H1 (cell line): ENCODE results near the gene GRM8. TPM values are rescaled to one million over a fixed set of nuclear protein-coding genes. Genes with fewer than 3 reads are reported as not detected.

Experiments
- CTCF ChIA-PET: fragments of 300-600 bp; sonication (Branson Sonifier 250); formaldehyde crosslinking; loops from one replicate; lab custom pipeline; 2021; ENCODE audit not compliant: partially characterized antibody; lab: Charles Lee
- POLR2A ChIA-PET: fragments of 300-600 bp; sonication (Branson Sonifier 250); formaldehyde crosslinking; loops from one replicate; lab custom pipeline; 2021; ENCODE audit warnings: inconsistent platforms; ENCODE audit not compliant: partially characterized antibody; lab: Charles Lee
- DNase-seq, 2 experiments: peaks; one replicate each; pipeline versions ENCODE4 v3.0.0 to v3.0.0-alpha.2; 2010 to 2022; ENCODE audit warnings: low spot score in 2 of 2, low read depth in 1 of 2, mixed read lengths in 1 of 2
- FAIRE-seq: peaks from 2 replicates; lab custom pipeline; 2011; peaks lifted over from hg19 to GRCh38; lab: Jason Lieb, UNC
- H2AFZ ChIP-seq: 2 replicates; pipeline ENCODE4 v1.8.1; 2012; ENCODE audit warnings: low read length, inconsistent platforms
- H2AK5ac ChIP-seq: 2 replicates; pipeline ENCODE4 v1.6.1; 2013; ENCODE audit warnings: low read depth, low read length
- H2BK120ac ChIP-seq: replicated peaks from 2 replicates; pipeline ENCODE3; 2013; ENCODE audit warnings: low read depth, low read length, inconsistent platforms
- H2BK12ac ChIP-seq: 2 replicates; pipeline ENCODE4 v1.6.1; 2013; ENCODE audit warnings: low read depth, low read length
- H2BK15ac ChIP-seq: 2 replicates; pipeline ENCODE4 v1.6.1; 2013; ENCODE audit warnings: low read length
- H2BK20ac ChIP-seq: 2 replicates; pipeline ENCODE4 v1.6.1; 2013; ENCODE audit warnings: low read length
- H2BK5ac ChIP-seq: 2 replicates; pipeline ENCODE4 v1.6.1; 2013; ENCODE audit warnings: low read depth, low read length
- H3K14ac ChIP-seq: 2 replicates; pipeline ENCODE4 v1.6.1; 2013; ENCODE audit warnings: inconsistent platforms; ENCODE audit not compliant: insufficient read length
- H3K18ac ChIP-seq: 2 replicates; pipeline ENCODE4 v1.6.1; 2013; ENCODE audit warnings: low read length; ENCODE audit errors: extremely low read depth
- H3K23ac ChIP-seq: 2 replicates; pipeline ENCODE4 v1.6.1; 2013; ENCODE audit warnings: inconsistent platforms; ENCODE audit not compliant: insufficient read length
- H3K23me2 ChIP-seq: 2 replicates; pipeline ENCODE4 v1.6.1; 2013; ENCODE audit warnings: low read depth, low read length
- H3K27ac ChIP-seq: 2 replicates; pipeline ENCODE4 v1.6.1; 2011; ENCODE audit warnings: low read depth, low read length, inconsistent platforms
- H3K27me3 ChIP-seq, 4 experiments: replicated peaks in 1 of 4; 1 replicate in 1 of 4; 2 replicates in 3 of 4; pipeline versions ENCODE4 v1.6.1 to v1.8.1; 2011 to 2013; ENCODE audit warnings: low read length in 3 of 4, mild to moderate bottlenecking in 3 of 4, inconsistent platforms in 2 of 4, mixed read lengths in 2 of 4, moderate library complexity in 1 of 4; ENCODE audit not compliant: control insufficient read depth in 3 of 4, insufficient read depth in 3 of 4; ENCODE audit errors: extremely low read depth in 1 of 4
- H3K36me3 ChIP-seq, 4 experiments: 2 replicates each; pipeline versions ENCODE4 v1.6.1 to v1.8.1; 2011 to 2013; ENCODE audit warnings: mild to moderate bottlenecking in 4 of 4, low read length in 3 of 4, moderate library complexity in 2 of 4, control low read depth in 1 of 4, inconsistent platforms in 1 of 4; ENCODE audit not compliant: insufficient read depth in 4 of 4, control insufficient read depth in 2 of 4
- H3K4ac ChIP-seq: replicated peaks from 2 replicates; pipeline ENCODE3; 2013; ENCODE audit warnings: low read length, low read depth, mixed read lengths, inconsistent platforms; ENCODE audit not compliant: insufficient read length
- H3K4me1 ChIP-seq, 4 experiments: replicated peaks in 1 of 4; 1 replicate in 1 of 4; 2 replicates in 3 of 4; pipeline versions ENCODE4 v1.6.1 to v1.8.1; 2011 to 2013; ENCODE audit warnings: low read length in 3 of 4, inconsistent platforms in 2 of 4, mixed read lengths in 1 of 4; ENCODE audit not compliant: insufficient read depth in 4 of 4, control insufficient read depth in 3 of 4
- H3K4me2 ChIP-seq, 2 experiments: 2 replicates each; pipeline versions ENCODE4 v1.6.1 to v1.8.1; 2011 to 2013; ENCODE audit warnings: low read depth in 2 of 2, low read length in 2 of 2, control low read depth in 1 of 2, inconsistent platforms in 1 of 2, mild to moderate bottlenecking in 1 of 2; ENCODE audit not compliant: insufficient read depth in 1 of 2
- H3K4me3 ChIP-seq, 4 experiments: fragments of 200-600, 300-600 bp in 1 of 4; sonication (generic), shearing (Covaris generic), sonication (Bioruptor Twin) in 1 of 4; 2 replicates each; pipeline versions ENCODE4 v1.5.1 to v1.8.1; 2011 to 2016; ENCODE audit warnings: low read length in 4 of 4, low read depth in 3 of 4, control low read depth in 2 of 4, inconsistent platforms in 2 of 4, mild to moderate bottlenecking in 2 of 4, mixed read lengths in 1 of 4, moderate library complexity in 1 of 4; ENCODE audit not compliant: insufficient read depth in 2 of 4; ENCODE audit errors: extremely low read depth in 1 of 4
- H3K56ac ChIP-seq: replicated peaks from 2 replicates; pipeline ENCODE3; 2013; ENCODE audit warnings: low read depth, mild to moderate bottlenecking, mixed read lengths, low read length, inconsistent platforms; ENCODE audit not compliant: insufficient read length
- H3K79me1 ChIP-seq: 2 replicates; pipeline ENCODE4 v1.6.1; 2013; ENCODE audit warnings: low read depth, low read length, control low read depth
- H3K79me2 ChIP-seq, 2 experiments: 2 replicates each; pipeline versions ENCODE4 v1.6.1 to v1.8.1; 2012 to 2013; ENCODE audit warnings: low read length in 2 of 2, mild to moderate bottlenecking in 2 of 2, inconsistent platforms in 1 of 2; ENCODE audit not compliant: insufficient read depth in 2 of 2, control insufficient read depth in 1 of 2
- H3K9ac ChIP-seq, 4 experiments: replicated peaks in 1 of 4; 1 replicate in 1 of 4; 2 replicates in 3 of 4; pipeline versions ENCODE4 v1.6.1 to v1.8.1; 2011 to 2013; ENCODE audit warnings: low read depth in 3 of 4, low read length in 3 of 4, control low read depth in 2 of 4, mild to moderate bottlenecking in 2 of 4, moderate library complexity in 2 of 4, inconsistent platforms in 1 of 4; ENCODE audit errors: extremely low read depth in 1 of 4
- H3K9me3 ChIP-seq, 2 experiments: 2 replicates each; pipeline versions ENCODE4 v1.6.1 to v1.8.1; 2012 to 2013; ENCODE audit warnings: mild to moderate bottlenecking in 2 of 2, moderate library complexity in 2 of 2, control low read depth in 1 of 2, inconsistent platforms in 1 of 2, low read depth in 1 of 2, low read length in 1 of 2, mixed read lengths in 1 of 2; ENCODE audit not compliant: insufficient read depth in 2 of 2
- H4K20me1 ChIP-seq, 2 experiments: replicated peaks in 1 of 2; 2 replicates each; pipeline versions ENCODE3 to v1.8.1; 2011 to 2013; ENCODE audit warnings: inconsistent platforms in 2 of 2, low read length in 2 of 2, mild to moderate bottlenecking in 1 of 2; ENCODE audit not compliant: insufficient read depth in 2 of 2, control insufficient read depth in 1 of 2
- H4K5ac ChIP-seq: 2 replicates; pipeline ENCODE4 v1.6.1; 2013; ENCODE audit warnings: low read length, low read depth, mixed read lengths, inconsistent platforms; ENCODE audit not compliant: insufficient read length
- H4K8ac ChIP-seq: 2 replicates; pipeline ENCODE4 v1.8.0; 2013; ENCODE audit warnings: mild to moderate bottlenecking, moderate library complexity, low read length, inconsistent platforms; ENCODE audit not compliant: insufficient read depth; ENCODE audit errors: extremely low read depth
- H4K91ac ChIP-seq: replicated peaks from 2 replicates; pipeline ENCODE3; 2013; ENCODE audit warnings: low read length, mixed read lengths, inconsistent platforms; ENCODE audit not compliant: insufficient read length
- CHD1 ChIP-seq: IDR thresholded peaks from 2 replicates; pipeline ENCODE4 v1.6.1; 2012; ENCODE audit warnings: low read depth, low read length, improper control_type of control experiment
- EP300 ChIP-seq, 2 experiments: IDR thresholded peaks; 1 replicate in 1 of 2; 2 replicates in 1 of 2; pipeline ENCODE4 v1.6.1; 2011 to 2012; ENCODE audit warnings: low read depth in 2 of 2, low read length in 2 of 2, mild to moderate bottlenecking in 2 of 2, borderline replicate concordance in 1 of 2, inconsistent platforms in 1 of 2, moderate library complexity in 1 of 2
- HDAC2 ChIP-seq, 2 experiments: fragments of 300-600 bp in 1 of 2; sonication (generic) in 1 of 2; IDR thresholded peaks; 2 replicates each; pipeline ENCODE4 v1.6.1; 2011 to 2012; ENCODE audit warnings: low read depth in 2 of 2, low read length in 2 of 2, mild to moderate bottlenecking in 2 of 2, moderate library complexity in 2 of 2, borderline replicate concordance in 1 of 2, inconsistent platforms in 1 of 2
- KDM1A ChIP-seq: fragments of 200-600, 300-600 bp; sonication (generic); IDR thresholded peaks from 2 replicates; pipeline ENCODE4 v1.7.1; 2016; ENCODE audit warnings: mild to moderate bottlenecking, low read length, borderline replicate concordance
- TBP ChIP-seq: IDR thresholded peaks from 2 replicates; pipeline ENCODE4 v1.6.1; 2011; ENCODE audit warnings: low read depth, low read length, improper control_type of control experiment
- TCF12 ChIP-seq: IDR thresholded peaks from 2 replicates; pipeline ENCODE4 v1.6.1; 2011; ENCODE audit warnings: low read depth, mild to moderate bottlenecking, low read length
- WGBS, 2 experiments: shearing (Covaris generic) in 1 of 2; methylation state at CpG; one replicate each; pipeline versions ENCODE4 v1.1.6 to v1.1.7; 2013 to 2015; ENCODE audit warnings: low lambda C conversion rate in 2 of 2, mixed read lengths in 2 of 2, inconsistent platforms in 1 of 2, low coverage in 1 of 2, missing lambda C conversion rate in 1 of 2; ENCODE audit not compliant: insufficient replicate concordance in 2 of 2, insufficient coverage in 1 of 2, insufficient read length in 1 of 2; ENCODE audit errors: extremely low coverage in 1 of 2, missing lambda C conversion rate in 1 of 2; 5-methylcytosine and 5-hydroxymethylcytosine counted together
- polyA plus RNA-seq, 7 experiments: library from polyadenylated mRNA; depleted of rRNA in 3 of 7; stranded (reverse) in 5 of 7; unstranded in 2 of 7; fragments of >200 nt in 5 of 7; fragments of 200-250 nt in 2 of 7; gene quantifications; 1 replicate in 5 of 7; 2 replicates in 1 of 7; 4 replicates in 1 of 7; pipeline versions ENCODE4 v1.2.1 to v1.2.3, GENCODE V29; 2011 to 2013; ENCODE audit warnings: missing spikeins in 2 of 7, mixed read lengths in 2 of 7
- total RNA-seq: library from RNA; stranded (reverse); fragmentation: NEBNext Ultra II Directional; extraction: Animal tissue kit (Norgen Biotek cat#: 25700); gene quantifications from 2 replicates; pipeline ENCODE4 v1.2.1, GENCODE V29; 2021

GRM8 gene
- total and polyA plus RNA-seq, 2 of the 8 experiments (the other 6 are each of a cell fraction or from before 2014, with no cell fraction given): 2.6 to 2.8 TPM

DNA sequence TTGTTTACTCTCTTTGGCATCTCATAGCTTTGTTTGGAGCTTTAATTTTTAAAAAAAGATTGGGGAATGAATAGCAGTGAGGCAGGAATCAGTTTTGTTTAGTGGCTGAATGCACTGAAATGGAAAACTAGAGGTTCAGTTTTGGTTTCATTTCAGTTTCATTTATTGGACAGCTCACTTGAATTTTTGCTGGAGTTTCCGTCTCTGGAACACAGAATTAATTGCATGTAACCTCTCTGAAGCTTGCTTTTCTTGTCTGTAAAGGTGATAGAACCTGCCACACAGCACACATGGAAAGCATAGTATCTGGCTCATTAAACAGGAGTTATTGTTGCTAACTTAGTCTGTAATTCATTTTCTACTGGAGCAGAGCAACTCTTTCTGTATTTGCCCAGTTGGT lies 7.1 kb downstream of the GRM8 start:
- Histone ChIP-seq H3K56ac (no peak overlapping the region), H3K79me2 (no peaks in the 10 kb centered on the region), H4K8ac (no peak overlapping the region), H4K5ac (no peak overlapping the region), H2AFZ (no peak overlapping the region), H2AK5ac (no peak overlapping the region), H4K20me1 (peaks cover 0 to 5% of the 10 kb centered on the region in 2 experiments), H4K91ac (no peak overlapping the region), H3K4me1 (no peaks in the 10 kb centered on the region), H3K9ac (no peak overlapping the region), H2BK5ac (no peak overlapping the region), H3K18ac (no peak overlapping the region), H3K14ac (no peak overlapping the region), H3K27me3 (peaks cover 10 to 29% (median 19%) of the 10 kb centered on the region in 4 experiments), H3K36me3 (no peaks in the 10 kb centered on the region), H3K4me3 (no peak overlapping the region), H3K4me2 (no peak overlapping the region), H3K79me1 (no peaks in the 10 kb centered on the region), H2BK20ac (no peak overlapping the region), H3K4ac (no peak overlapping the region), H2BK15ac (no peak overlapping the region), H3K23ac (no peak overlapping the region), H3K23me2 (no peaks in the 10 kb centered on the region), H3K9me3 (no peaks in the 10 kb centered on the region), H2BK12ac (no peak overlapping the region), H3K27ac (no peak overlapping the region), H2BK120ac (no peak overlapping the region)
- no peak for FAIRE-seq
- ChIA-PET POLR2A (no interaction called here), CTCF (interaction anchor here (0.9 to 2.2 kb wide), 3 partner anchors 15 to 177 kb away, joined by 3 to 6 read pairs (median 3); no protein-coding TSS in a partner anchor)
- 90% methylated on average over 1 of the region's 1 CpG; no CpG with 5 or more reads in 1 of the 2 experiments for WGBS, 2 experiments
- no peak for DNase-seq
- TF ChIP-seq HDAC2 (IDR thresholded peaks at IDR 0.05; ENCODE audit: borderline replicate concordance in 1 of 2, low read depth in 2 of 2, low read length in 2 of 2) (no peak), CHD1 (no peak), TCF12 (no peak), KDM1A (no peak), TBP (no peak), EP300 (IDR thresholded peaks at IDR 0.05; ENCODE audit: borderline replicate concordance in 1 of 2, low read depth in 2 of 2, low read length in 2 of 2) (no peak)
